ENCODE data around the gene SCTR. TPM values are rescaled to one million over a fixed set of nuclear protein-coding genes. Genes with fewer than 3 reads are reported as not detected.

Gene SCTR
- total RNA-seq, 1 experiment from 2014 or later: not detected

GRCh38 chr2:119486886-119487285 lies 37.4 kb downstream of the SCTR start:
- Histone ChIP-seq H3K9me3 (replicated peaks) (no peaks in the 10 kb centered on the region), H3K27ac (no peak overlapping the region), H3K36me3 (no peaks in the 10 kb centered on the region), H3K4me1 (peaks cover 20% of the 10 kb centered on the region), H3K4me3 (no peak overlapping the region), H3K27me3 (no peaks in the 10 kb centered on the region)
- DNase-seq: no peak

GRCh38 chr2:119486196-119486827 lies 38.0 kb downstream of the SCTR start:
- no peak for DNase-seq
- no peak overlapping the region for H3K4me3 ChIP-seq
- H3K9me3 ChIP-seq (replicated peaks): no peaks in the 10 kb centered on the region
- no peaks in the 10 kb centered on the region for H3K27me3 ChIP-seq
- H3K27ac ChIP-seq: no peak overlapping the region
- H3K36me3 ChIP-seq: no peaks in the 10 kb centered on the region
- H3K4me1 ChIP-seq: peaks cover 18% of the 10 kb centered on the region

GRCh38 chr2:119485336-119486110 lies 38.8 kb downstream of the SCTR start:
- no peak overlapping the region for H3K27ac ChIP-seq

GRCh38 chr2:119484834-119485233 lies 39.4 kb downstream of the SCTR start:
- Histone ChIP-seq H3K4me1 (peaks cover 14% of the 10 kb centered on the region), H3K9me3 (replicated peaks) (no peaks in the 10 kb centered on the region), H3K4me3 (no peak overlapping the region), H3K27ac (no peak overlapping the region), H3K27me3 (no peaks in the 10 kb centered on the region), H3K36me3 (no peaks in the 10 kb centered on the region)
- DNase-seq: peak; percentile 75 to 76

More at GRCh38 chr2:119485336-119486110, 38.8 kb downstream of the SCTR start:
- Histone ChIP-seq H3K27me3 (no peaks in the 10 kb centered on the region), H3K4me3 (no peak overlapping the region), H3K9me3 (replicated peaks) (no peaks in the 10 kb centered on the region), H3K36me3 (no peaks in the 10 kb centered on the region), H3K4me1 (peaks cover 14% of the 10 kb centered on the region)
- DNase-seq: no peak

- DNase-seq: no peak
- Histone ChIP-seq H3K27ac (no peak overlapping the region), H3K4me3 (no peak overlapping the region), H3K4me1 (peaks cover 14% of the 10 kb centered on the region), H3K9me3 (replicated peaks) (no peaks in the 10 kb centered on the region), H3K36me3 (no peaks in the 10 kb centered on the region), H3K27me3 (no peaks in the 10 kb centered on the region)
These were observed 40.2 kb downstream of the SCTR start for GRCh38 chr2:119483896-119484718.

- H3K4me3 ChIP-seq: no peak overlapping the region
- no peak for DNase-seq
- no peaks in the 10 kb centered on the region for H3K9me3 ChIP-seq (replicated peaks)
- H3K36me3 ChIP-seq: no peaks in the 10 kb centered on the region
- peaks cover 14% of the 10 kb centered on the region for H3K4me1 ChIP-seq
- no peaks in the 10 kb centered on the region for H3K27me3 ChIP-seq
- no peak overlapping the region for H3K27ac ChIP-seq
These were observed 40.9 kb downstream of the SCTR start for GRCh38 chr2:119483395-119483753.

GRCh38 chr2:119482481-119483394 lies 41.5 kb downstream of the SCTR start:
- H3K27me3 ChIP-seq: no peaks in the 10 kb centered on the region
- no peaks in the 10 kb centered on the region for H3K36me3 ChIP-seq
- H3K4me3 ChIP-seq: no peak overlapping the region
- no peak overlapping the region for H3K27ac ChIP-seq
- H3K4me1 ChIP-seq: peaks cover 17% of the 10 kb centered on the region
- no peak for DNase-seq
- H3K9me3 ChIP-seq (replicated peaks): no peaks in the 10 kb centered on the region

- Histone ChIP-seq H3K27me3 (no peaks in the 10 kb centered on the region), H3K36me3 (no peaks in the 10 kb centered on the region), H3K4me3 (no peak overlapping the region), H3K9me3 (replicated peaks) (no peaks in the 10 kb centered on the region), H3K27ac (no peak overlapping the region), H3K4me1 (peaks cover 17% of the 10 kb centered on the region)
- DNase-seq: no peak
These were observed 42.5 kb downstream of the SCTR start for GRCh38 chr2:119481501-119482455.

- Histone ChIP-seq H3K36me3 (no peaks in the 10 kb centered on the region), H3K9me3 (replicated peaks) (no peaks in the 10 kb centered on the region), H3K4me3 (no peak overlapping the region), H3K27me3 (no peaks in the 10 kb centered on the region), H3K4me1 (peaks cover 15% of the 10 kb centered on the region), H3K27ac (no peak overlapping the region)
- DNase-seq: no peak
These were observed 43.6 kb downstream of the SCTR start for GRCh38 chr2:119480718-119481142.

GRCh38 chr2:119480184-119480583 lies 44.1 kb downstream of the SCTR start:
- no peaks in the 10 kb centered on the region for H3K36me3 ChIP-seq
- peaks cover 10% of the 10 kb centered on the region for H3K4me1 ChIP-seq
- no peaks in the 10 kb centered on the region for H3K9me3 ChIP-seq (replicated peaks)
- H3K4me3 ChIP-seq: no peak overlapping the region
- no peaks in the 10 kb centered on the region for H3K27me3 ChIP-seq
- H3K27ac ChIP-seq: no peak overlapping the region
- no peak for DNase-seq

GRCh38 chr2:119478978-119479295 lies 45.3 kb downstream of the SCTR start:
- Histone ChIP-seq H3K4me1 (peaks cover 3% of the 10 kb centered on the region; the same call in 1 of the 2 replicates), H3K4me3 (no peak overlapping the region), H3K9me3 (replicated peaks) (no peaks in the 10 kb centered on the region), H3K27me3 (no peaks in the 10 kb centered on the region), H3K36me3 (no peaks in the 10 kb centered on the region), H3K27ac (no peak overlapping the region)
- DNase-seq: no peak

- H3K4me1 ChIP-seq: peaks cover 3% of the 10 kb centered on the region; the same call in 1 of the 2 replicates
- DNase-seq: peak in 1 of 2 experiments; percentile 26
- H3K4me3 ChIP-seq: no peak overlapping the region
- no peaks in the 10 kb centered on the region for H3K9me3 ChIP-seq (replicated peaks)
- H3K36me3 ChIP-seq: no peaks in the 10 kb centered on the region
- H3K27ac ChIP-seq: no peak overlapping the region
- H3K27me3 ChIP-seq: no peaks in the 10 kb centered on the region
These were observed 45.9 kb downstream of the SCTR start for GRCh38 chr2:119478188-119478977.

GRCh38 chr2:119477113-119477505 lies 47.2 kb downstream of the SCTR start:
- Histone ChIP-seq H3K4me3 (no peak overlapping the region), H3K27me3 (no peaks in the 10 kb centered on the region), H3K36me3 (no peaks in the 10 kb centered on the region), H3K27ac (no peak overlapping the region), H3K9me3 (replicated peaks) (no peaks in the 10 kb centered on the region), H3K4me1 (peaks cover 3% of the 10 kb centered on the region; the same call in 1 of the 2 replicates)
- DNase-seq: no peak

Measured in SJCRH30 (cell line).